GM12878 (cell line): ENCODE data around the gene SPIRE2. TPM values are rescaled to one million over a fixed set of nuclear protein-coding genes. Genes with fewer than 3 reads are reported as not detected.

Experiments used
- ATAC-seq: fragments of 200-7000 bp; cut with Tn5 transposase; 3 replicates; pipeline ENCODE4 v1.9.1; 2020; ENCODE audit warnings: mild to moderate bottlenecking, moderate library complexity
- BruUV-seq: library from RNA; stranded (reverse); fragments of 400-500 nt; replicated peaks from 2 replicates; lab custom pipeline; 2021; lab: Mats Ljungman, UMichigan
- CTCF ChIA-PET: fragments of 300-600 bp; sonication (Branson Sonifier 250); formaldehyde crosslinking; extraction: SDS; loops from one replicate; lab custom pipeline; 2021; ENCODE audit warnings: inconsistent platforms; lab: Yijun Ruan, JAX
- POLR2A ChIA-PET: fragments of 350-600 bp; formaldehyde crosslinking; extraction: SDS; loops from one replicate; lab custom pipeline; 2021; ENCODE audit warnings: inconsistent platforms; lab: Charles Lee
- RAD21 ChIA-PET: fragments of 300-600 bp; sonication (Branson Sonifier 250); formaldehyde crosslinking; loops from one replicate; lab custom pipeline; 2023; ENCODE audit warnings: antibody characterized with exemption; ENCODE audit not compliant: unreplicated experiment; lab: Charles Lee
- SMC1A ChIA-PET: fragments of 300-600 bp; sonication (Branson Sonifier 250); formaldehyde crosslinking; loops from one replicate; lab custom pipeline; 2023; ENCODE audit not compliant: unreplicated experiment, uncharacterized antibody; lab: Charles Lee
- DNase-seq: peaks from one replicate; pipeline ENCODE4 v3.0.0-alpha.2; 2011; ENCODE audit warnings: low read depth, low spot score
- FAIRE-seq: peaks from 3 replicates; lab custom pipeline; 2011; peaks lifted over from hg19 to GRCh38; lab: Jason Lieb, UNC
- H2AFZ ChIP-seq: 2 replicates; pipeline ENCODE4 v1.6.0; 2011; ENCODE audit warnings: low read depth, low read length, control low read depth; ENCODE audit not compliant: control insufficient read depth
- H3K27ac ChIP-seq: 2 replicates; pipeline ENCODE4 v1.5.1; 2011; ENCODE audit warnings: control low read depth; ENCODE audit not compliant: control insufficient read depth, insufficient read depth
- H3K27me3 ChIP-seq, 2 experiments: replicated peaks in 1 of 2; 2 replicates each; pipeline versions ENCODE4 v1.6.0 to v1.6.1; 2011; ENCODE audit warnings: low read length in 1 of 2; ENCODE audit not compliant: control insufficient read depth in 2 of 2, insufficient read depth in 2 of 2
- H3K36me3 ChIP-seq, 2 experiments: 2 replicates each; pipeline ENCODE4 v1.5.1; 2011; ENCODE audit warnings: low read length in 1 of 2; ENCODE audit not compliant: control insufficient read depth in 2 of 2, insufficient read depth in 2 of 2
- H3K4me1 ChIP-seq: 2 replicates; pipeline ENCODE4 v1.6.1; 2011; ENCODE audit warnings: mild to moderate bottlenecking, low read length, moderate library complexity, mixed read lengths; ENCODE audit not compliant: control insufficient read depth, insufficient read depth
- H3K4me2 ChIP-seq: 2 replicates; pipeline ENCODE4 v1.6.0; 2011; ENCODE audit warnings: control low read depth; ENCODE audit not compliant: control insufficient read depth, insufficient read depth
- H3K4me3 ChIP-seq: fragments of 200-600 bp; sonication (generic); 2 replicates; pipeline ENCODE4 v1.5.1; 2016
- H3K79me2 ChIP-seq: 2 replicates; pipeline ENCODE4 v1.6.0; 2011; ENCODE audit warnings: low read length; ENCODE audit not compliant: control insufficient read depth, insufficient read depth
- H3K9ac ChIP-seq: 2 replicates; pipeline ENCODE4 v1.8.0; 2011; ENCODE audit warnings: low read length, control low read depth, mixed read lengths; ENCODE audit not compliant: control insufficient read depth, insufficient read depth
- H3K9me3 ChIP-seq: replicated peaks from 3 replicates; pipeline ENCODE4 v1.5.1; 2011; ENCODE audit warnings: mild to moderate bottlenecking, low read length; ENCODE audit not compliant: control insufficient read depth, insufficient read depth
- H4K20me1 ChIP-seq: 2 replicates; pipeline ENCODE4 v1.6.0; 2011; ENCODE audit not compliant: control insufficient read depth, insufficient read depth
- CBFB ChIP-seq: IDR thresholded peaks from 2 replicates; pipeline ENCODE4 v1.6.1; 2016; ENCODE audit warnings: antibody characterized with exemption, low read depth
- EP300 ChIP-seq, 2 experiments: fragments of 150-350 bp in 1 of 2; IDR thresholded peaks; 2 replicates each; pipeline ENCODE4 v1.6.1; 2011 to 2012; ENCODE audit warnings: low read depth in 2 of 2, low read length in 2 of 2, borderline replicate concordance in 1 of 2, improper control_type of control experiment in 1 of 2, inconsistent platforms in 1 of 2; ENCODE audit not compliant: control insufficient read depth in 1 of 2
- GATAD2B ChIP-seq: fragments of 450-650 bp; conservative IDR thresholded peaks from 2 replicates; pipeline ENCODE4 v1.6.1; 2017; ENCODE audit warnings: low read depth, mild to moderate bottlenecking, moderate library complexity
- JUND ChIP-seq: IDR thresholded peaks from 2 replicates; pipeline ENCODE4 v1.6.1; 2012; ENCODE audit warnings: low read depth, mild to moderate bottlenecking, low read length, improper control_type of control experiment, moderate library complexity
- MEF2B ChIP-seq: fragments of 450-650 bp; IDR thresholded peaks from 2 replicates; pipeline ENCODE4 v1.6.1; 2018; ENCODE audit warnings: mild to moderate bottlenecking, moderate library complexity; ENCODE audit not compliant: partially characterized antibody, poor library complexity, severe bottlenecking
- MXI1 ChIP-seq: fragments of 150-350 bp; IDR thresholded peaks from 2 replicates; pipeline ENCODE4 v1.6.1; 2011; ENCODE audit warnings: low read depth, mild to moderate bottlenecking, inconsistent platforms, low read length, improper control_type of control experiment
- NBN ChIP-seq: fragments of 450-650 bp; IDR thresholded peaks from 2 replicates; pipeline ENCODE4 v1.6.1; 2016
- RB1 ChIP-seq: fragments of 450-650 bp; formaldehyde crosslinking; IDR thresholded peaks from 2 replicates; pipeline ENCODE4 v1.6.1; 2017; ENCODE audit warnings: mild to moderate bottlenecking, borderline replicate concordance
- RBBP5 ChIP-seq: fragments of 200-600 bp; sonication (generic); conservative IDR thresholded peaks from 2 replicates; pipeline ENCODE4 v1.6.1; 2016
- SIX5 ChIP-seq: IDR thresholded peaks from 2 replicates; pipeline ENCODE4 v1.6.1; 2011; ENCODE audit warnings: mild to moderate bottlenecking, low read depth, low read length, moderate library complexity; ENCODE audit not compliant: severe bottlenecking
- TCF3 ChIP-seq: IDR thresholded peaks from 2 replicates; pipeline ENCODE4 v1.6.1; 2012; ENCODE audit warnings: low read depth, mild to moderate bottlenecking, low read length, borderline replicate concordance; ENCODE audit not compliant: insufficient read depth
- ZNF687 ChIP-seq: fragments of 450-650 bp; IDR thresholded peaks from 2 replicates; pipeline ENCODE4 v1.6.1; 2017; ENCODE audit warnings: mild to moderate bottlenecking, moderate library complexity
- WGBS: methylation state at CpG from one replicate; pipeline ENCODE4 v1.1.6; 2016; ENCODE audit warnings: low lambda C conversion rate; ENCODE audit not compliant: insufficient replicate concordance, insufficient coverage; ENCODE audit errors: missing lambda C conversion rate; 5-methylcytosine and 5-hydroxymethylcytosine counted together
- in situ Hi-C: fragments of 300-500 bp; cut with MboI; formaldehyde crosslinking; loops from 9 replicates; pipeline ENCODE4 v1.14.3; 2018; ENCODE audit warnings: mixed read lengths
- intact Hi-C: fragments of 100-400 bp; cut with micrococcal nuclease; formaldehyde crosslinking; loops from one replicate; pipeline ENCODE4 v1.14.2; 2022; ENCODE audit not compliant: unreplicated experiment
- polyA plus RNA-seq, 11 experiments: library from polyadenylated mRNA; depleted of rRNA in 4 of 11; unstranded in 6 of 11; stranded (reverse) in 5 of 11; fragments of >200 nt; fragmentation: Nextera tagmentation in 4 of 11; fragmentation: Illumina TruSeq in 1 of 11; extraction: Ambion mirVana in 4 of 11; extraction: Trizol in 1 of 11; gene quantifications; 1 replicate in 1 of 11; 2 replicates in 10 of 11; pipeline versions ENCODE4 v1.2.1 to v1.2.3, GENCODE V29; 2011 to 2016; ENCODE audit warnings: inconsistent platforms in 2 of 11, missing spikeins in 2 of 11, low read depth in 1 of 11
- total RNA-seq, 4 experiments: library from RNA; depleted of rRNA in 3 of 4; stranded (reverse); fragments of >200 nt in 3 of 4; fragmentation: Illumina TruSeq in 1 of 4; extraction: Trizol in 1 of 4; gene quantifications; 2 replicates each; pipeline versions ENCODE4 v1.2.1 to v1.2.3, GENCODE V29; 2013 to 2021
- TF ChIP-seq, protein P1 (sequence below): IDR thresholded peaks from 2 replicates; pipeline ENCODE4 v1.6.1; 2011; ENCODE audit warnings: low read depth, low read length, improper control_type of control experiment, borderline replicate concordance
- TF ChIP-seq, protein P2 (sequence below): fragments of 450-650 bp; formaldehyde crosslinking; IDR thresholded peaks from 2 replicates; pipeline ENCODE4 v1.4.0; 2020; ENCODE audit warnings: mild to moderate bottlenecking, moderate library complexity

SPIRE2 gene
- total and polyA plus RNA-seq, 10 of the 15 experiments (the other 5 are each of a cell fraction or from before 2014, with no cell fraction given), result 0.03 to 0.64 (median 0.27) TPM; not detected in 1

DNA sequence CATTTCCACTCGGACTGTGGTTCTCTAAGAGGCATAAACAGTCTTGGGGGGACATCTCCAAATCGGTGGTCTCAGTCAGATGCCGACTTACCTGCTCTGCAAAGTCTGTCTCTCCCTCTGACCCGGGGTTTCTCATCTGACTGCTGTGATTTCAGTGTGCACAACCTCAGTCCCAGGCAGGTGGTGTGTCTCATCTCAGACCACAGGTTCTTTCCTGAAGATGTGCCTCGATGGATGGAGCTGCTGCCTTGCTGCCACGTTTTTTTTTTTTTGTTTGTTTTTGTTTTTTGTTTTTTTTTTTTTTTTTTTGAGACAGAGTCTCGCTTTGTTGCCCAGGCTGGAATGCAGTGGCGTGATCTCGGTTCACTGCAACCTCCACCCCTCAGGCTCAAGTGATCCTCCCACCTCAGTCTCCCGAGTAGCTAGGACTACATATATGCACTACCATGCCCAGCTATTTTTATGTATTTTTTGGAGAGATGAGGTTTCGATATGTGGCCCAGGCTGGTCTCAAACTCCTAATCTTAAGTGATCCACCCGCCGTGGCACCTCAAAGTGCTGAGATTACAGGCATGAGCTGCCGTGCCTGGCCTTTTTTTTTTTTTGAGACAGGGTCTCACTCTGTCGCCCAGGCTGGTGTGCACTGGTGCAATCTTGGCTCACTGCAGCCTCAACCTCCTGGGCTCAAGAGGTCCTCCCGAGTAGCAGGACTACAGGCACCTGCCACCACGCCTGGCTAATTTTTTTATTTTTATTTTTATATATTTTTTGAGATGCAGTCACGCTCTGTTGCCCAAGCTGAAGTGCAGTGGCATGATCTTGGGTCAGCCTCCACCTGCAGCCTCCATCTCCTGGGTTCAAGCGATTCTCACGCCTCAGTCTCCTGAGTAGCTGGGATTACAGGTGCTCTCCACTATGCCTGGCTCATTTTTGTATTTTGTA is 15.4 kb downstream of the SPIRE2 start:
- intact Hi-C loops, result no loop called here
- Histone ChIP-seq H3K27ac (no peak overlapping the region), H3K27me3 (no peaks in the 10 kb centered on the region), H3K4me2 (no peak overlapping the region), H3K4me3 (no peak overlapping the region), H4K20me1 (no peaks in the 10 kb centered on the region), H3K9ac (no peak overlapping the region), H3K9me3 (no peaks in the 10 kb centered on the region), H3K4me1 (peaks cover 3% of the 10 kb centered on the region), H2AFZ (no peak overlapping the region), H3K36me3 (no peaks in the 10 kb centered on the region), H3K79me2 (no peaks in the 10 kb centered on the region)
- RAD21 ChIA-PET, result no interaction called here
- in situ Hi-C loops, result no loop called here
- POLR2A ChIA-PET, result no interaction called here
- ATAC-seq (no peak), DNase-seq (no peak), FAIRE-seq (no peak)
- CTCF ChIA-PET, result interaction anchor here (0.7 to 1.0 kb wide), 2 partner anchors 18 to 137 kb away, joined by 3 to 4 read pairs; no protein-coding TSS in a partner anchor
- SMC1A ChIA-PET, result interaction anchor here (0.8 kb wide), 1 partner anchor 17 kb away, joined by 3 read pairs; no protein-coding TSS in a partner anchor
- WGBS, result 21% methylated on average over 16 of the region's 20 CpGs
- no TSS peak for BruUV-seq
- TF ChIP-seq, protein P1, sequence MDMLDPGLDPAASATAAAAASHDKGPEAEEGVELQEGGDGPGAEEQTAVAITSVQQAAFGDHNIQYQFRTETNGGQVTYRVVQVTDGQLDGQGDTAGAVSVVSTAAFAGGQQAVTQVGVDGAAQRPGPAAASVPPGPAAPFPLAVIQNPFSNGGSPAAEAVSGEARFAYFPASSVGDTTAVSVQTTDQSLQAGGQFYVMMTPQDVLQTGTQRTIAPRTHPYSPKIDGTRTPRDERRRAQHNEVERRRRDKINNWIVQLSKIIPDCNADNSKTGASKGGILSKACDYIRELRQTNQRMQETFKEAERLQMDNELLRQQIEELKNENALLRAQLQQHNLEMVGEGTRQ, result no peak
- TF ChIP-seq RB1 (no peak), GATAD2B (no peak), JUND (no peak), MXI1 (no peak), ZNF687 (no peak), SIX5 (no peak), RBBP5 (no peak), CBFB (no peak), TCF3 (no peak), MEF2B (no peak), EP300 (IDR thresholded peaks at IDR 0.05; ENCODE audit: borderline replicate concordance in 1 of 2, control insufficient read depth in 1 of 2, low read depth in 2 of 2, low read length in 2 of 2) (no peak), NBN (no peak)
- TF ChIP-seq, protein P2, sequence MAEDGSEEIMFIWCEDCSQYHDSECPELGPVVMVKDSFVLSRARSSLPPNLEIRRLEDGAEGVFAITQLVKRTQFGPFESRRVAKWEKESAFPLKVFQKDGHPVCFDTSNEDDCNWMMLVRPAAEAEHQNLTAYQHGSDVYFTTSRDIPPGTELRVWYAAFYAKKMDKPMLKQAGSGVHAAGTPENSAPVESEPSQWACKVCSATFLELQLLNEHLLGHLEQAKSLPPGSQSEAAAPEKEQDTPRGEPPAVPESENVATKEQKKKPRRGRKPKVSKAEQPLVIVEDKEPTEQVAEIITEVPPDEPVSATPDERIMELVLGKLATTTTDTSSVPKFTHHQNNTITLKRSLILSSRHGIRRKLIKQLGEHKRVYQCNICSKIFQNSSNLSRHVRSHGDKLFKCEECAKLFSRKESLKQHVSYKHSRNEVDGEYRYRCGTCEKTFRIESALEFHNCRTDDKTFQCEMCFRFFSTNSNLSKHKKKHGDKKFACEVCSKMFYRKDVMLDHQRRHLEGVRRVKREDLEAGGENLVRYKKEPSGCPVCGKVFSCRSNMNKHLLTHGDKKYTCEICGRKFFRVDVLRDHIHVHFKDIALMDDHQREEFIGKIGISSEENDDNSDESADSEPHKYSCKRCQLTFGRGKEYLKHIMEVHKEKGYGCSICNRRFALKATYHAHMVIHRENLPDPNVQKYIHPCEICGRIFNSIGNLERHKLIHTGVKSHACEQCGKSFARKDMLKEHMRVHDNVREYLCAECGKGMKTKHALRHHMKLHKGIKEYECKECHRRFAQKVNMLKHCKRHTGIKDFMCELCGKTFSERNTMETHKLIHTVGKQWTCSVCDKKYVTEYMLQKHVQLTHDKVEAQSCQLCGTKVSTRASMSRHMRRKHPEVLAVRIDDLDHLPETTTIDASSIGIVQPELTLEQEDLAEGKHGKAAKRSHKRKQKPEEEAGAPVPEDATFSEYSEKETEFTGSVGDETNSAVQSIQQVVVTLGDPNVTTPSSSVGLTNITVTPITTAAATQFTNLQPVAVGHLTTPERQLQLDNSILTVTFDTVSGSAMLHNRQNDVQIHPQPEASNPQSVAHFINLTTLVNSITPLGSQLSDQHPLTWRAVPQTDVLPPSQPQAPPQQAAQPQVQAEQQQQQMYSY (CRISPR knock-in tag), result no peak
